ENCODE data around the gene ACOT11.

ACOT11 gene

DNA sequence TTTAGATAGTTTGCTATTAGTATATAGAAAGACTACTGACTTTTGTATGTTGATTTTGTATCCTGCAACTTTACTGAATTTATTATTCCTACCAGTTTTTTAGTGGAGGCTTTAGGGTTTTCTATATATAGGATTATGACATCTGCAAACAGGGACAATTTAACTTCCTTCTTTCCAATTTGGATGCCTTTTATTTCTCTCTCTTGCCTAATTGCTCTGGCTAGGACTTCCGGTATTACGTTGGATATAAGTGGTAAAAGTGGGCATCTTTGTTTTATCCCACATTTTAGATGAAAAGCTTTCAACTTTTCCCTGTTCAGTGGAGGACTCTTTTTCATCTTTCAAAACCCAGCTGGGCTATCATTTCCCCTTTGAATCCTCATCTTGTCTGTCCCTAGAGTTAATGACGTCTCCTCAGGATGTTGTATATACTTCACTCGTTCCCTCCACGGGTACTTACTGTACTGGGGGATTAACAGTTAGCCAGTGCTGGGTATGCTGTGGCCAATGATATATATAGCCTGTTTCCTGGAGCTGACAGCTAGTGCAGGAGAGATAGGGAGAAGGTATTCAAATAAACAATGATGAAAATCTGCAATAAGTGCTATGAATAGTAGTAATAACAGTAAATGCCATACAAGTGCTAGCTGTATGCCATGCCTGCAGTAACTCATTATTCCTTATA, 9.8 kb downstream of the ACOT11 start:
- CTCF ChIA-PET = interaction anchor here (0.6 to 1.2 kb wide), 3 partner anchors 9 to 282 kb away, joined by 3 to 4 read pairs (median 3); partner anchors contain the start of gene ACOT11

DNA sequence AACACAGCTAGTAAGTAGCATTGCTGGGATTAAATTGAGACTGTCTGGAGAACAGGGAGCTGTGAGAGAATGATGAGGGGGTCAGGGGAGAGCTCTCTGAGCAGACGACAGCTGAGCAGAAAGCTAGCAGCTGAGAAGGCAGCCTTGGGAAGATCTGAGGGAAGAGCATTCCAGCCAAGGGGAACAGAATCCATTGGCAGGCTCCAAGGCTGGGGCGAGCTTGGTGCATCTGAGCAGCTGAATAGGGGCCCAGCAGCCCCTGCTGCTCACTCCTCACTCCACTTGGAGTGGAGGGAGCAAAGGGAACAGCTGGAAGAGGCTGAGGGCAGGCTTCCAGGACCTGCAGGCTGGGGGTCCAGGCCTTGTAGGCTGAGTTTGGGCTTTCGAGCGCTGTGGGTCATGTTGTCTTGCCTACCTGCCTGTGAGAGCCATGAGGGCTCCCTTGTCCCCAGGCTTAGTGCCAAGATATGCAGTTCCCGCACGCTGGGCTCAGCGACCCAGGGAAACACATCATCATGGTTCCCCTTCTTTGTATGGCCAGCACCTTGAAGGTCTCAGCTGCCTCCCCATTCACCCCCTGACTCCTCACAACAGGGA, 10.5 kb downstream of the ACOT11 start:
- DNase-seq (ENCODE audit: low read depth, low spot score) = no peak
- TF ChIP-seq, protein P1, sequence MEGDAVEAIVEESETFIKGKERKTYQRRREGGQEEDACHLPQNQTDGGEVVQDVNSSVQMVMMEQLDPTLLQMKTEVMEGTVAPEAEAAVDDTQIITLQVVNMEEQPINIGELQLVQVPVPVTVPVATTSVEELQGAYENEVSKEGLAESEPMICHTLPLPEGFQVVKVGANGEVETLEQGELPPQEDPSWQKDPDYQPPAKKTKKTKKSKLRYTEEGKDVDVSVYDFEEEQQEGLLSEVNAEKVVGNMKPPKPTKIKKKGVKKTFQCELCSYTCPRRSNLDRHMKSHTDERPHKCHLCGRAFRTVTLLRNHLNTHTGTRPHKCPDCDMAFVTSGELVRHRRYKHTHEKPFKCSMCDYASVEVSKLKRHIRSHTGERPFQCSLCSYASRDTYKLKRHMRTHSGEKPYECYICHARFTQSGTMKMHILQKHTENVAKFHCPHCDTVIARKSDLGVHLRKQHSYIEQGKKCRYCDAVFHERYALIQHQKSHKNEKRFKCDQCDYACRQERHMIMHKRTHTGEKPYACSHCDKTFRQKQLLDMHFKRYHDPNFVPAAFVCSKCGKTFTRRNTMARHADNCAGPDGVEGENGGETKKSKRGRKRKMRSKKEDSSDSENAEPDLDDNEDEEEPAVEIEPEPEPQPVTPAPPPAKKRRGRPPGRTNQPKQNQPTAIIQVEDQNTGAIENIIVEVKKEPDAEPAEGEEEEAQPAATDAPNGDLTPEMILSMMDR (IDR thresholded peaks at IDR 0.05; ENCODE audit: insufficient read depth, low read length, missing control alignments) = no peak
- CTCF ChIA-PET = interaction anchor here (1.0 to 1.2 kb wide), 2 partner anchors 10 kb away, joined by 3 to 4 read pairs; partner anchors contain the start of gene ACOT11
- POLR2A ChIA-PET = no interaction called here
- H3K4me3 ChIP-seq (ENCODE audit: low read depth, low read length) = no peak overlapping the region

More for the DNA sequence above, 9.8 kb downstream of the ACOT11 start:
- H3K4me3 ChIP-seq (ENCODE audit: low read depth, low read length) = no peak overlapping the region
- DNase-seq (ENCODE audit: low read depth, low spot score) = no peak
- POLR2A ChIA-PET = no interaction called here
- TF ChIP-seq, protein P1 (IDR thresholded peaks at IDR 0.05; ENCODE audit: insufficient read depth, low read length, missing control alignments) = no peak

DNA sequence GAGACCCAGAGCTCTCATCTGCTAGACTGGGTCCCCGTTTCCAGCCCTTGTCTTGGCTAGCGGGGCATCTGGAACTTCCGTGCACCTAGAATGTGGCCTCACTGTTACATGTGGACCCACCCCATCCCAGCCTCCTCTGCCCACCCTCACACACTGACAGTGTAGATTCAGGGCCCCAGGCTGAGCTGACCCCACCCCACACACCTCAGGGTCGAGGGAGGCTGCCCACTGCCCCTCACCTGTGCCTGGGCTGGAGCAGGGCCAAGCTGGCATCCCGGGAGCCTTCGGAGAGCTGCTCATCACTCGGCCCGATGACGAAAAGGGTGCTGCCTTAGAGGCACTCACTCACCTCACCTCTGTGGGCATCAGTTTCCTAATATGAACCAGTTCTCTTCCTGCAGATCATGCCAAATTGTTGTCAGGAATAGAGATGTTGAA, 11.1 kb downstream of the ACOT11 start:
- TF ChIP-seq, protein P1 (IDR thresholded peaks at IDR 0.05; ENCODE audit: insufficient read depth, low read length, missing control alignments) = no peak
- ChIA-PET POLR2A (no interaction called here), CTCF (interaction anchor here (1.0 kb wide), 1 partner anchor 10 kb away, joined by 4 read pairs; no protein-coding TSS in a partner anchor)
- DNase-seq (ENCODE audit: low read depth, low spot score) = no peak
- H3K4me3 ChIP-seq (ENCODE audit: low read depth, low read length) = no peak overlapping the region

DNA sequence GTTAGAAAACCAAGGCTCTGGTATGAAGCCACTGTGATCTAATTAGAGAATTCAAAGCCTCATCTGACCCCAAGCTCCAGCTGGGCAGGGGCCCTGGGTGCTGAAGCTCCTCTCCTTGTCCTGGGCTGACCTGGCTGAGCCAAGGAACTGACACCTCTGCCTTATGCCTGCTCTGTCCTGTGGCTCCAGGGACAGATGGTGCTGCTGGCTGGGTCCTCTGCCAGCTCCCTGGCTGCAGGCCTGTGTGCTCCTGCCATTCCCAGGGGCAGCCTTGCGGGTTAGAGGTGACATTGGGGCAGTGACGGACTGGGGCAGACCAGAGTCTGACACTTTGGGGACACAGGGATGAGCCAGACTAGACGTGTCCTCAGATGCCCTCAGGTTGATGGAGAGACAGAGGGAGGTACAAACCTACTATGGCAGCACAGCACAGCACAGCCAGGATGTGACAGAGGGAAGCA, 11.8 kb downstream of the ACOT11 start:
- DNase-seq (ENCODE audit: low read depth, low spot score) = no peak
- no peak overlapping the region for H3K4me3 ChIP-seq (ENCODE audit: low read depth, low read length)

DNA sequence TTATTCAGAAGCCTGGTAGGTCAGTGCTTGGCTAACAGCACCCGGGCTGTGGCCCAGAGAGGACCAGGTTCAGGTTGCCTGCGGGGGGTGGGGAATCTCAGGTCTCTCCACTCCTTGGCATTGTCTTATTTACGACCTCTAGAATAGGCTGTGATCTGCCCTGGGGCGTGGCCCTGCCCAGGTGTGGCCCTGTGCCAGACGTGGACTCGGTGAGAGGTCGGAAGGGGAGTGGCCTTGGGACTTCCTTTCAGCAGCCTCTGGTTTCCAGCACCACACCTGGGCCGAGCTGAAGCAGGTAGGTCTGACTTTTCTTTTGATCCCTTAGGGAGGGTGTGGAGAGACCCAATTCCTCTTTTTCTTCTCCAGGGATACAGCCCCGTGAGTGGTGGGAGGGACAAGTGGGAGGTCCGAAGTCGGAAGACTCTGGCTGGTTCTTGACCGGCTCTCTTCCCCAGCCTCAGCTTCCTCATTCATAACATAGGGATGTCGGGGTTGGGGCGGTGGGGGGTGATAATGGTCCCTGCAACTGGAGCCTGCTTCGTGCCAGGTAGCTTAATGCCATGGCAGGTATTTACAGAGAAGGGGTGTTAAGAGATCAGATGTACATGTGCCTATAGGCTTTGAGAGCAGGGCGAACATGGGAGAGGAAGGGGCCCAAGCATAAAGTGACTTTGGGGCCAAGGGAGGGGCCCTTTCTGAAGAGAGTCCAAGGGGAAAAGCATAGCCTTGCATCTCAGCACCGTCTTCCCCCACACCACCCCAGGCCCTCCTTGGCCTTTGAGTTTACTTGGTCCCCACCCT, 16.5 kb downstream of the ACOT11 start:
- ChIA-PET CTCF (no interaction called here), POLR2A (no interaction called here)
- no peak for DNase-seq (ENCODE audit: low read depth, low spot score)
- H3K4me3 ChIP-seq (ENCODE audit: low read depth, low read length) = no peak overlapping the region
- TF ChIP-seq, protein P1 (IDR thresholded peaks at IDR 0.05; ENCODE audit: insufficient read depth, low read length, missing control alignments) = no peak

More for the DNA sequence above, 11.8 kb downstream of the ACOT11 start:
- ChIA-PET CTCF (no interaction called here), POLR2A (no interaction called here)
- TF ChIP-seq, protein P1 (IDR thresholded peaks at IDR 0.05; ENCODE audit: insufficient read depth, low read length, missing control alignments) = no peak

DNA sequence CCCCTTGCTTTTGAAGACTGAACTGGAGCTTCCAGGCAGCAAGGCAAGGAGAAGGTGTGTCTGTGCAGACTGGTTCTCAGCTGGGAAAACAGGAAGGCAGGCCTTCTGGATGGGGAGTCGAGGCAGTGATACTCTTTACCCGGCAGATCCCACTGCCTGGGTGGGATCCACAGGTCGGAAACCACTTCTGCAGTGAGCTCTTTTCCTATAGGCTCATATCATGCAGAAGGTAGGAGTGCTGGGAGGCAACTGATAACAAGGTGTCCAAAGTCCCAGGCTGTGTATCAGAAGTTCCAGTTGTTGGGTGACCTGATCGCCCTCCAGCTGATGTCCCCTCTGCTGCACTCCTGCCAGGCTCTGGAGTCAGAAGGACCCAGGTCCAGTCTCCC, 17.1 kb downstream of the ACOT11 start:
- POLR2A ChIA-PET = no interaction called here
- no peak overlapping the region for H3K4me3 ChIP-seq (ENCODE audit: low read depth, low read length)
- TF ChIP-seq, protein P1 (IDR thresholded peaks at IDR 0.05; ENCODE audit: insufficient read depth, low read length, missing control alignments) = no peak
- CTCF ChIA-PET = interaction anchor here (0.5 kb wide), 1 partner anchor 789 kb away, joined by 4 read pairs; no protein-coding TSS in a partner anchor
- no peak for DNase-seq (ENCODE audit: low read depth, low spot score)

Data from AG04449 (cell line).